Measurements from ENCODE around the gene CNIH3. TPM values are rescaled to one million over a fixed set of nuclear protein-coding genes. Genes with fewer than 3 reads are reported as not detected.

CNIH3 gene
- polyA plus RNA-seq, 4 donors, result 9.6 to 11.2 (median 10.2) TPM

GRCh38 chr1:224739303-224739996, 123.3 kb downstream of the CNIH3 start:
- no peak for DNase-seq (ENCODE audit: low read depth in 4 of 4, low spot score in 3 of 4)

GRCh38 chr1:224739997-224740684, 124.0 kb downstream of the CNIH3 start:
- DNase-seq (ENCODE audit: low read depth in 4 of 4, low spot score in 3 of 4), result no peak

DNA sequence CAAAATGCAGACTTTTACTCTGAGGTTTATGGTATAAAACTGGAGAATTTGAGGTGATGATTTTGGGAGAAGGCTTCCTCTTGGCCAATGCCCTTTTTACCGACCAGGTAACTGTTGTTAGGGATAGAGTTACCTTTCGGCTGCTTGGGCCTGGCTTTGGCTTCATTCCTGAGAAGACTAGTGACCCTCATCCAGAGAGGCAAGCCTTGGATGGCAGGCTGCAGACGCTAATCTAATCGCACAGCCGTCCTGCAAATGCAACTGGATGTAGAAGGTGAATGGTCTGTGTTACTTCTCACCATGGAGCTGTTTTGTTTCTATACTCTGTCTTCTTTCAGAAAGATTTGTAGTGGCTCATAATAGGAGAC, 124.6 kb downstream of the CNIH3 start:
- no peak for DNase-seq (ENCODE audit: low read depth in 4 of 4, low spot score in 3 of 4)

- DNase-seq (ENCODE audit: low read depth in 4 of 4, low spot score in 3 of 4), result no peak
Observed at GRCh38 chr1:224742349-224742748, 126.2 kb downstream of the CNIH3 start.

DNA sequence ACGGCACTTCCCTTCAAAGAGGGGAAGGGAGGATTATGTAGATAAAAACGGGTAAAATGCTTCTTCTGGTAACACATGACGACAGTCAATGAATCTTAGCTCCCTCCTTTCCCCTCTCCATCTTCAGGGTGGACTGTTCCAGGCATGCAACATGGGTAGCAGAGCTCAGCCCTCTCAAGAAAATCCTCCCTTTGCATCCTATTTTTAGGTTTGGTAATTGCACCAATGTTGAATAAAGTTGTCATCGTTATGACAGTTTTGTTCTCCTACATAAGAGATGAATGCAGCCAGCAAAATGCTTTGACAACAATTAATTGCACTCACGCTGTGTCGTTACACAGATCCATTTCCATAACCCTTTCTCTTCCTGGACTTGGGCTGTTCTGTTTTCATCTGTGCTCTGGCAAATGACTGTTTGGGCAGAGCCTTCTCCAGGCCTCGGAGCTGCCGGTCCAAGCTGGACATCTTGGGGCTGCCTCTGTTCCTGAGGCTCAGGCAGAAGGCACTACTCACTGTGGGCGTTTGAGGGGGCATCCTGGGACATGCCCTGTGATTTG, 127.6 kb downstream of the CNIH3 start:
- DNase-seq (ENCODE audit: low read depth in 4 of 4, low spot score in 3 of 4), result no peak

DNA sequence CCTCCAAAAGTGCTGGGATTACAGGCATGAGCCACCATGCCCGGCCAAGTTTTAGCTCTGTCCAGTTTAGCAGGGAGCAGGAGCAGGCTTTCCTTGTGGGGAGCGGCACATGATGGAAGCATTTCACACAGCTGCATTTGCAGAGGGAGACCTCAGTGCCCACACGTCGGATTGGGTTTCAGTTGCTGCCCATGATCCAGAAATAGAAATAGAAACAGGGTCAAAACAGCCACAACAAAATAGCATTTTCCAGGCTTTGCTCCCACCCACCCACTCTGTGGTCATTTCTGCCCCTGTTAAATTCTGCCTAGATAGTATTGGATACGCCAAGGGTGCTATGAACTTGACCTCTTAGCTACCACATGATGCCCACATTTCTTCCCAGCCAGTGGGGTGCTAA, 128.4 kb downstream of the CNIH3 start:
- DNase-seq (ENCODE audit: low read depth in 4 of 4, low spot score in 3 of 4), result no peak

- DNase-seq (ENCODE audit: low read depth in 4 of 4, low spot score in 3 of 4), result no peak
Observed at GRCh38 chr1:224745394-224745793, 129.3 kb downstream of the CNIH3 start.

DNA sequence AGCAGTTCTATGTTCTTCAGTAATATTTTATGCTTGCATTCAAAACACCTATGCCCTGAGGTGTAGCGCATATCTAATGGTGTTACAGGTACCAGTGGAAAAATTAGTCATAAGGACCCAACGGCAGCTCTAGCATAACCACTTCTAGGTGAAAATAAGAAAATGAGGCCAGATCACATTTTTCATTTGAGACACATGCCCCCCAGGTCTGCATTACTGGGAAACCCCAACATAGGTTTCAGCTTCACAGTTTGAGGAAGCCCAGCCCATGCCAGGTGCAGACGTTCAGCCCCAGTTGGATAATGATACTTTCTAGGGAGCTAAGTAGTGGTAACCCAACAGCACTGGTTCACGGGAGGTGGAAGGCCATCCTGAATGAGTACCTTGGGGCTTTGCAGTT, 129.8 kb downstream of the CNIH3 start:
- no peak for DNase-seq (ENCODE audit: low read depth in 4 of 4, low spot score in 3 of 4)

DNA sequence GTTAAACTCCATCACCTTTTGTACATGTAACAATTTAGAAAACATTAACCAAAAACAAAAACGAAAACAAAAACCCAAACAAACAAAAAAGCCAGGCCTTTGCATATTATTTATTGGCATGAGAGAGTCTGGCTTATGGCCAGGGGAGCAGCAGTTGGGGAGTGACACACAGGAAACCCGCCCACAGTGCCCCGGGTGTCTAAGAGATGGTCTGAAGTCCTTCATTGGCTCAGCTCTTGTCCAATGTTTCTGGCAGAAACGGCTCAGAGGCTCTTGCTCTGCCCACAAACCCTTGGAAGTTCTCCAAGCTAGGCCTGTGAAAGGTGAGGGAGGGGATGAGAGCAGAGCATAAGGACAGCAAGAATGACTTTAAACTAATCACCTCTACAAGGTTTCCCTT, 131.5 kb downstream of the CNIH3 start:
- DNase-seq (ENCODE audit: low read depth in 4 of 4, low spot score in 3 of 4), result no peak

- DNase-seq (ENCODE audit: low read depth in 4 of 4, low spot score in 3 of 4), result no peak
Observed at GRCh38 chr1:224749916-224750315, 133.8 kb downstream of the CNIH3 start.

DNA sequence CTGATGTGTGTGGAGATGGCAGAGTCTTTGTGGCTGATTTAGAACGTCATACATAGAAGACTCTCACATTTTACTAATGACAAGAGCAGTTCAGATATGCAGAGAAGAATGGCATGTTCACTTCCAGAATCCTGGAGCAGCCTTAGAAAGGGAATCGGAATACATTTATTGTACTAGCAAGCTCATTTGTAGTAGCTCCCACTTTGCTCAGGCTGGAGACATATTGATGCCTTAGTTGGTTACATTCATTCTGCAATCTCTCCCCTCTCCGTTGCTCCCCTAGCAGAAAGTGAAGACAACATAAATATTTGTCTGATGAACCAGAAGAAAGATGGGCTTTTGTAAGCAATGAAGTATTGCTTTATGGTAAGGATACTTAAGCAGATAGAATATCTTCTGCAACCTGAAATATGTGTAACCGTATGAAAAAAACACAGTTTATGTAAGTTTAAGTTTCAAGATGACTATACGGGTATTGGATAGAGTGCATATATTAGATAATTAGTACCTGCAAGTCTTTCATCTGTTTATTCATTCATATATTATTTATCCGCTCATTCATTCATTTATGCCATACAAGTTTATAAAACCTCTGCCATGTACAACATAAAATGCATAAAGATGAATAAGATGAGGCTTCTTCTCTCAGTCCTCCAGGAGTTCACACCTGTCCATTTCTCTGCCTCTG, 135.7 kb downstream of the CNIH3 start:
- no peak for DNase-seq (ENCODE audit: low read depth in 4 of 4, low spot score in 3 of 4)

DNA sequence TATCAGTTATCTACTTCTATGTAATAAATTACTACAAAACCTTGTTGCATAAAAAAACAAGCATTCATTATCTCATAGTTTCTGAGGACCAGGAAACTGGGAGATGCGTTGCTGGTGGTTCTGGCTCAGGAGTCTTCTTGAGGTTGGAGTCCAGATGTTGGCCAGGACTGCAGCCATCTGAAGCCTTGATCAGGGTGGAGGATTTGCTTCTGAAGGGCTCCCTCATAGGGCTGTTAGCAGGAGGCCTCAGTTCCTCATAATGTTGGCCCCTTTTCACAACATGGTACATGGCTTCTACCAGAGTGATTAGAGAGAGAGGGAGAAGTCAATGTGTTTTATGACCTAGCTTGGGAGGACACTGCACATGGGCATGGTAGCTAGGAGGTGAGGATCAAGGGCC, 137.4 kb downstream of the CNIH3 start:
- DNase-seq (ENCODE audit: low read depth in 4 of 4, low spot score in 3 of 4), result no peak

GRCh38 chr1:224755586-224755985, 139.5 kb downstream of the CNIH3 start:
- no peak for DNase-seq (ENCODE audit: low read depth in 4 of 4, low spot score in 3 of 4)

GRCh38 chr1:224757508-224757907, 141.4 kb downstream of the CNIH3 start:
- DNase-seq (ENCODE audit: low read depth in 4 of 4, low spot score in 3 of 4), result no peak

DNA sequence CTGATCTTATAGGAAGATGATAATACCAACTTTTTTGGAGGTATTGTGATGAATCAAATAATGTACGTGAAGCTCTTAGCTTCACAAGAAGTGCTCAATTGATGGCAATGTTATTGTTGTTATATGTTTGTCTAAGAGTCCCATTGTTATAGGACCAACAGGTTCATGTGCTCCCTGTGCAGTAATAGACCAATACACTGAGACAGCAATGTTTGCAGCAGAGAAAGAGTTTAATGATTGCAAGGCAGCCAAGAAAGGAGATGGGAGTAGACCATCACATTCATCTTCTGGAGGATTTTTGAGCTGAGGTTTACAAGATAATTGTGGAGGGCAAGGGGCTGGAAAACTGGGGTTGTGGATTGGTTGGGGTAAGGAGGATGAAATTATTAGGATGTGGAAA, 143.0 kb downstream of the CNIH3 start:
- no peak for DNase-seq (ENCODE audit: low read depth in 4 of 4, low spot score in 3 of 4)

GRCh38 chr1:224759681-224760091, 143.6 kb downstream of the CNIH3 start:
- DNase-seq (ENCODE audit: low read depth in 4 of 4, low spot score in 3 of 4), result peak in 1 of 4 donors; percentile 39

DNA sequence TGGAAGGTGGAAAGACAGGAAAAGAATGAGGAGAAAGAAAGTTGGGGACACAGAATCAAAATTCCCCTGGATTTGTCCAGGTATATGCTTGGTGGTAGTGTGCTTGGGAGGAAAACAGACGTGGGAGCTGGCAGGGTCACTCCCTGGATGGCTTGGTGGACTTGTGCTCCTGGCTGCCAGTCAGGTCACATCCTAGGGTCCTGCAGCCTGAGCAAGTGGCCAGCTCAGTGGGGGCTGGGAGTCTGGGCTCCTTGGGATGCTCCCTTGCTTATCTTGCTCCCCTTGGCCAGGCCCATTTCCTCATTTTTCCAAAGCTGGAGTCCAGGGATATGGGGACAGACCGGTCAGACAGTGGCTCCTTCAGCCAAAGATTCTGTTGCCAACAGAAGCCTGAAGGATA, 144.0 kb downstream of the CNIH3 start:
- DNase-seq (ENCODE audit: low read depth in 4 of 4, low spot score in 3 of 4), result no peak

- no peak for DNase-seq (ENCODE audit: low read depth in 4 of 4, low spot score in 3 of 4)
Observed at GRCh38 chr1:224761245-224761644, 145.1 kb downstream of the CNIH3 start.

- DNase-seq (ENCODE audit: low read depth in 4 of 4, low spot score in 3 of 4), result no peak
Observed at GRCh38 chr1:224762046-224762445, 145.9 kb downstream of the CNIH3 start.

DNA sequence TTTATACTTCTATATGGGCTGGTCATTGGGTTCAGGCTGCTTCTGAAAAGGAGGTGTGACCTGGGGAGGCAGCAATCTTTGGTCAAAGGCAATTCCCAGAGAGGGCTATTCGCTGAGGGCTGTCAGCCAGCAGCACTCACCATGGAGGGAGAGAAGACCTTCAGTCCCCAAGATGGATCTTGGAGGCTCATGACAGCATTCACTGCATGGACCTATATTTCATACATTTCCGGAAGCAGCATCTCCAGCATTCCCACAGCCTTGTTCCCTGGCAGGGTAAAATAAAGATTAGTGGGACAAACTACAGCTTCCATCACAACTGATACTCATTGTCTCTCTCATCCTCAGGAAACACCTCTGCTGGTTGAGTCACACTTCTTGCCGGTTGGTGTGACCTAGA, 146.6 kb downstream of the CNIH3 start:
- DNase-seq (ENCODE audit: low read depth in 4 of 4, low spot score in 3 of 4), result no peak

- DNase-seq (ENCODE audit: low read depth in 4 of 4, low spot score in 3 of 4), result no peak
Observed at GRCh38 chr1:224763126-224763775, 147.1 kb downstream of the CNIH3 start.
